ENCODE measurements around the gene MAMDC2.

DNA sequence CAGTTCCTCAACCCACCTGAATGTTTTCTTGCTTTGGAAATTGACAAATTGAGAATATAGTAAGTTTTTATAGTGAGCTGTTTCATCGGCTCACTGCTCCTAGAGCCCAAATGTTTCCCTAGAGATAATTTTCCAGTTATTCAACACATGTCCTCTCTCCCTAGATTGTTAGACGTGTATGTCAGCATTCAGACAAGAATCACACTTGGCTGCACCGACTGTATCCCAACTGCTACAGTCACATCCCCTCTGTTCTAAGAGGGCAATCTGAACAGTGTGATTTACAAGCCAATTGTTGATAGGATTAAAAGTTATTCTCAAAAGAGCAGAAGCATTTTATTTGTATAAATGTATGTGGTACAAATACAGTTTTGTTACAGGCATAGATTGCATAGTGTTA is 93.9 kb downstream of the MAMDC2 start:
- TF ChIP-seq MAZ (IDR thresholded peaks at IDR 0.05; ENCODE audit: borderline replicate concordance, low read depth, low read length) (no peak), POLR2A (IDR thresholded peaks at IDR 0.05; ENCODE audit: low read depth, low read length) (no peak)
- TF ChIP-seq, protein P1, sequence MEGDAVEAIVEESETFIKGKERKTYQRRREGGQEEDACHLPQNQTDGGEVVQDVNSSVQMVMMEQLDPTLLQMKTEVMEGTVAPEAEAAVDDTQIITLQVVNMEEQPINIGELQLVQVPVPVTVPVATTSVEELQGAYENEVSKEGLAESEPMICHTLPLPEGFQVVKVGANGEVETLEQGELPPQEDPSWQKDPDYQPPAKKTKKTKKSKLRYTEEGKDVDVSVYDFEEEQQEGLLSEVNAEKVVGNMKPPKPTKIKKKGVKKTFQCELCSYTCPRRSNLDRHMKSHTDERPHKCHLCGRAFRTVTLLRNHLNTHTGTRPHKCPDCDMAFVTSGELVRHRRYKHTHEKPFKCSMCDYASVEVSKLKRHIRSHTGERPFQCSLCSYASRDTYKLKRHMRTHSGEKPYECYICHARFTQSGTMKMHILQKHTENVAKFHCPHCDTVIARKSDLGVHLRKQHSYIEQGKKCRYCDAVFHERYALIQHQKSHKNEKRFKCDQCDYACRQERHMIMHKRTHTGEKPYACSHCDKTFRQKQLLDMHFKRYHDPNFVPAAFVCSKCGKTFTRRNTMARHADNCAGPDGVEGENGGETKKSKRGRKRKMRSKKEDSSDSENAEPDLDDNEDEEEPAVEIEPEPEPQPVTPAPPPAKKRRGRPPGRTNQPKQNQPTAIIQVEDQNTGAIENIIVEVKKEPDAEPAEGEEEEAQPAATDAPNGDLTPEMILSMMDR (conservative IDR thresholded peaks at IDR 0.05; ENCODE audit: low read depth, low read length) = no peak

All from IMR-90 (cell line).